Hepatocyte (in vitro differentiated cells): ENCODE data around the gene DYRK1B. TPM values are rescaled to one million over a fixed set of nuclear protein-coding genes. Genes with fewer than 3 reads are reported as not detected.

Experiments used
- DNase-seq: peaks from one replicate; pipeline ENCODE4 v3.0.0-alpha.2; 2016; ENCODE audit warnings: low spot score
- H2AFZ ChIP-seq: fragments of 200-600 bp; sonication (generic); 2 replicates; pipeline ENCODE4 v1.6.0; 2016; ENCODE audit warnings: antibody characterized with exemption, mild to moderate bottlenecking
- H3K27ac ChIP-seq: fragments of 200-600 bp; sonication (generic); 2 replicates; pipeline ENCODE4 v1.5.1; 2016; ENCODE audit warnings: mild to moderate bottlenecking
- H3K27me3 ChIP-seq: fragments of 200-600 bp; sonication (generic); 2 replicates; pipeline ENCODE4 v1.6.1; 2016
- H3K36me3 ChIP-seq: fragments of 200-600 bp; sonication (generic); replicated peaks from 2 replicates; pipeline ENCODE4 v1.5.1; 2016; ENCODE audit warnings: low read depth; ENCODE audit not compliant: insufficient read depth
- H3K4me1 ChIP-seq: fragments of 200-600 bp; sonication (generic); 2 replicates; pipeline ENCODE4 v1.5.1; 2016; ENCODE audit warnings: mild to moderate bottlenecking, moderate library complexity; ENCODE audit not compliant: insufficient read depth
- H3K4me2 ChIP-seq: fragments of 200-600 bp; sonication (generic); 2 replicates; pipeline ENCODE4 v1.6.0; 2016
- H3K4me3 ChIP-seq: fragments of 200-600 bp; sonication (generic); 2 replicates; pipeline ENCODE4 v1.5.1; 2016; ENCODE audit warnings: mild to moderate bottlenecking
- H3K79me2 ChIP-seq: fragments of 200-600 bp; sonication (generic); 2 replicates; pipeline ENCODE4 v1.6.0; 2017; ENCODE audit warnings: mild to moderate bottlenecking
- H3K9me2 ChIP-seq: fragments of 200-600 bp; sonication (generic); replicated peaks from 2 replicates; pipeline ENCODE4 v1.6.0; 2017; ENCODE audit warnings: mild to moderate bottlenecking; ENCODE audit not compliant: insufficient read depth
- H3K9me3 ChIP-seq: fragments of 200-600 bp; sonication (generic); 2 replicates; pipeline ENCODE4 v1.5.1; 2016; ENCODE audit warnings: low read depth, mild to moderate bottlenecking
- H4K20me1 ChIP-seq: fragments of 200-600 bp; sonication (generic); 2 replicates; pipeline ENCODE4 v1.6.0; 2016; ENCODE audit warnings: mild to moderate bottlenecking; ENCODE audit not compliant: insufficient read depth, poor library complexity, severe bottlenecking
- CTCF ChIP-seq: fragments of 200-600 bp; sonication (generic); IDR thresholded peaks from 2 replicates; pipeline ENCODE4 v1.5.1; 2016; ENCODE audit warnings: antibody characterized with exemption, mild to moderate bottlenecking; ENCODE audit not compliant: poor library complexity
- EZH2 ChIP-seq: fragments of 200-600 bp; sonication (generic); IDR thresholded peaks from 2 replicates; pipeline ENCODE4 v1.6.1; 2016; ENCODE audit warnings: antibody characterized with exemption, mild to moderate bottlenecking, borderline replicate concordance
- EZH2phosphoT487 ChIP-seq: fragments of 200-600 bp; sonication (generic); IDR thresholded peaks from one replicate; pipeline ENCODE4 v1.6.1; 2018; ENCODE audit warnings: antibody characterized with exemption, mild to moderate bottlenecking, low read depth, moderate library complexity; ENCODE audit not compliant: unreplicated experiment, severe bottlenecking
- WGBS: methylation state at CpG from one replicate; pipeline ENCODE4 v1.1.6; 2016; ENCODE audit warnings: low lambda C conversion rate; ENCODE audit errors: missing lambda C conversion rate; 5-methylcytosine and 5-hydroxymethylcytosine counted together
- polyA plus RNA-seq: library from polyadenylated mRNA; unstranded; fragments of >200 nt; fragmentation: Nextera tagmentation; extraction: Ambion mirVana; gene quantifications from 2 replicates; pipeline ENCODE4 v1.2.1, GENCODE V29; 2016
- total RNA-seq: library from RNA; depleted of rRNA; stranded (reverse); fragments of >200 nt; gene quantifications from 2 replicates; pipeline ENCODE4 v1.2.3, GENCODE V29; 2014

The DYRK1B gene
- total and polyA plus RNA-seq, 2 experiments from 2014 or later, result 12.2 to 25.7 TPM

GRCh38 chr19:39830406-39830805, 3.6 kb downstream of the DYRK1B start:
- no peak overlapping the region for H3K4me3 ChIP-seq
- H3K4me2 ChIP-seq, result no peak overlapping the region
- no peaks in the 10 kb centered on the region for H3K36me3 ChIP-seq
- H3K9me3 ChIP-seq, result no peaks in the 10 kb centered on the region
- no peak for TF ChIP-seq EZH2phosphoT487
- TF ChIP-seq EZH2, result no peak
- no peak for TF ChIP-seq CTCF
- H2AFZ ChIP-seq, result no peak overlapping the region
- peaks cover 7% of the 10 kb centered on the region for H3K4me1 ChIP-seq
- no peak for DNase-seq
- H4K20me1 ChIP-seq, result peaks cover 12% of the 10 kb centered on the region
- H3K27me3 ChIP-seq, result no peaks in the 10 kb centered on the region
- H3K79me2 ChIP-seq, result peaks cover 35% of the 10 kb centered on the region
- no peak overlapping the region for H3K27ac ChIP-seq
- no peaks in the 10 kb centered on the region for H3K9me2 ChIP-seq
- WGBS, result 97% methylated on average over 18 of the region's 18 CpGs

GRCh38 chr19:39829702-39830275, 4.2 kb downstream of the DYRK1B start:
- no peaks in the 10 kb centered on the region for H3K36me3 ChIP-seq
- WGBS, result 97% methylated on average over 10 of the region's 10 CpGs
- no peak overlapping the region for H3K4me2 ChIP-seq

GRCh38 chr19:39828654-39829032, 5.3 kb downstream of the DYRK1B start:
- Histone ChIP-seq H3K27me3 (no peaks in the 10 kb centered on the region), H3K4me1 (peaks cover 7% of the 10 kb centered on the region), H3K9me2 (no peaks in the 10 kb centered on the region), H3K79me2 (peaks cover 37% of the 10 kb centered on the region), H3K4me2 (no peak overlapping the region), H3K27ac (no peak overlapping the region), H3K9me3 (no peaks in the 10 kb centered on the region), H2AFZ (no peak overlapping the region), H3K4me3 (no peak overlapping the region), H3K36me3 (no peaks in the 10 kb centered on the region), H4K20me1 (peaks cover 12% of the 10 kb centered on the region)
- TF ChIP-seq EZH2 (no peak), EZH2phosphoT487 (no peak), CTCF (no peak)
- DNase-seq, result no peak
- 86% methylated on average over 5 of the region's 5 CpGs for WGBS

More at GRCh38 chr19:39829702-39830275, 4.2 kb downstream of the DYRK1B start:
- H3K4me3 ChIP-seq, result no peak overlapping the region
- no peaks in the 10 kb centered on the region for H3K9me2 ChIP-seq
- TF ChIP-seq EZH2phosphoT487 (no peak), EZH2 (no peak), CTCF (no peak)
- H4K20me1 ChIP-seq, result peaks cover 12% of the 10 kb centered on the region
- no peaks in the 10 kb centered on the region for H3K9me3 ChIP-seq
- H3K79me2 ChIP-seq, result peaks cover 35% of the 10 kb centered on the region
- H2AFZ ChIP-seq, result no peak overlapping the region
- H3K27me3 ChIP-seq, result no peaks in the 10 kb centered on the region
- H3K27ac ChIP-seq, result no peak overlapping the region
- no peak for DNase-seq
- H3K4me1 ChIP-seq, result peaks cover 7% of the 10 kb centered on the region
